ENCODE data around the gene SEMG1. TPM values are rescaled to one million over a fixed set of nuclear protein-coding genes. Genes with fewer than 3 reads are reported as not detected.
A peak's percentile ranks its signal among the peaks of the same experiment; 100 is the strongest.

The SEMG1 gene
- total and polyA plus RNA-seq, 2 of the 8 experiments (the other 6 are each of a cell fraction or from before 2014, with no cell fraction given): 3.0 to 5.8 TPM

GRCh38 chr20:45251884-45252560 is 45.2 kb downstream of the SEMG1 start:
- Histone ChIP-seq H3K14ac (ENCODE audit: insufficient read length) (no peak overlapping the region), H2AK5ac (ENCODE audit: low read depth, low read length) (no peak overlapping the region), H2BK12ac (ENCODE audit: low read depth, low read length) (no peak overlapping the region), H3K79me1 (ENCODE audit: low read depth, low read length) (no peaks in the 10 kb centered on the region), H4K91ac (replicated peaks; ENCODE audit: insufficient read length, low read length) (no peak overlapping the region), H2BK120ac (replicated peaks; ENCODE audit: low read depth, low read length) (no peak overlapping the region), H4K20me1 (replicated peaks in 1 of 2; ENCODE audit: control insufficient read depth in 1 of 2, insufficient read depth in 2 of 2, low read length in 2 of 2) (no peaks in the 10 kb centered on the region), H3K4me1 (replicated peaks in 1 of 4; ENCODE audit: control insufficient read depth in 3 of 4, insufficient read depth in 4 of 4, low read length in 3 of 4) (no peaks in the 10 kb centered on the region), H3K18ac (ENCODE audit: extremely low read depth, low read length) (no peak overlapping the region), H3K23ac (ENCODE audit: insufficient read length) (no peak overlapping the region), H3K79me2 (ENCODE audit: control insufficient read depth in 1 of 2, insufficient read depth in 2 of 2, low read length in 2 of 2) (no peaks in the 10 kb centered on the region), H3K56ac (replicated peaks; ENCODE audit: insufficient read length, low read depth, low read length) (no peak overlapping the region), H4K5ac (ENCODE audit: insufficient read length, low read depth, low read length) (no peak overlapping the region), H2BK15ac (ENCODE audit: low read length) (no peak overlapping the region), H2AFZ (ENCODE audit: low read length) (no peak overlapping the region), H3K27me3 (replicated peaks in 1 of 4; ENCODE audit: control insufficient read depth in 3 of 4, extremely low read depth in 1 of 4, insufficient read depth in 3 of 4, low read length in 3 of 4) (peaks cover 0 to 2% (median 0%) of the 10 kb centered on the region in 4 experiments; a peak in 2 of 7 replicates), H2BK20ac (ENCODE audit: low read length) (no peak overlapping the region), H2BK5ac (ENCODE audit: low read depth, low read length) (no peak overlapping the region), H3K9ac (replicated peaks in 1 of 4; ENCODE audit: extremely low read depth in 1 of 4, low read depth in 3 of 4, low read length in 3 of 4) (no peak overlapping the region), H3K23me2 (ENCODE audit: low read depth, low read length) (no peaks in the 10 kb centered on the region), H4K8ac (ENCODE audit: extremely low read depth, insufficient read depth, low read length) (no peak overlapping the region), H3K4me2 (ENCODE audit: insufficient read depth in 1 of 2, low read depth in 2 of 2, low read length in 2 of 2) (no peak overlapping the region), H3K27ac (ENCODE audit: low read depth, low read length) (no peak overlapping the region), H3K4me3 (ENCODE audit: extremely low read depth in 1 of 4, insufficient read depth in 2 of 4, low read depth in 3 of 4, low read length in 4 of 4) (no peak overlapping the region), H3K4ac (replicated peaks; ENCODE audit: insufficient read length, low read depth, low read length) (no peak overlapping the region), H3K36me3 (ENCODE audit: control insufficient read depth in 2 of 4, insufficient read depth in 4 of 4, low read length in 3 of 4) (no peaks in the 10 kb centered on the region), H3K9me3 (ENCODE audit: insufficient read depth in 2 of 2, low read depth in 1 of 2, low read length in 1 of 2) (no peaks in the 10 kb centered on the region)
- POLR2A ChIA-PET (ENCODE audit: partially characterized antibody): no interaction called here
- no peak for DNase-seq (ENCODE audit: low read depth in 1 of 2, low spot score in 2 of 2)
- CTCF ChIA-PET (ENCODE audit: partially characterized antibody): interaction anchor here (0.9 to 1.3 kb wide), 2 partner anchors 11 to 42 kb away, joined by 3 to 4 read pairs; no protein-coding TSS in a partner anchor
- WGBS, 2 experiments (ENCODE audit: extremely low coverage in 1 of 2, insufficient coverage in 1 of 2, insufficient read length in 1 of 2, insufficient replicate concordance in 2 of 2, low coverage in 1 of 2, low lambda C conversion rate in 2 of 2, missing lambda C conversion rate in 1 of 2): 79% methylated on average over 5 of the region's 5 CpGs; no CpG with 5 or more reads in 1 of the 2 experiments
- FAIRE-seq: no peak
- no peak for TF ChIP-seq HDAC2 (IDR thresholded peaks at IDR 0.05; ENCODE audit: borderline replicate concordance in 1 of 2, low read depth in 2 of 2, low read length in 2 of 2)
- no peak for TF ChIP-seq KDM4A (IDR thresholded peaks at IDR 0.05; ENCODE audit: low read depth, low read length, severe bottlenecking)
- TF ChIP-seq POLR2AphosphoS5 (IDR thresholded peaks at IDR 0.05; ENCODE audit: low read depth, low read length): no peak
- TF ChIP-seq RAD21 (IDR thresholded peaks at IDR 0.05 in 1 of 2, conservative IDR thresholded peaks at IDR 0.05 in 1 of 2; ENCODE audit: low read depth in 2 of 2, low read length in 2 of 2): no peak
- peak; percentile 42; the same call in 1 of the 2 replicates for TF ChIP-seq MAFK (IDR thresholded peaks at IDR 0.05; ENCODE audit: low read depth, low read length)

Data from H1 (cell line).